Neural cell (in vitro differentiated cells): ENCODE data around the gene LSAMP.

Experiments used
- CTCF ChIP-seq: fragments of 450-650 bp; IDR thresholded peaks from 2 replicates; pipeline ENCODE4 v1.5.1; 2014; ENCODE audit warnings: antibody characterized with exemption, mild to moderate bottlenecking, moderate library complexity; ENCODE audit not compliant: poor library complexity, severe bottlenecking
- EP300 ChIP-seq: fragments of 450-650 bp; conservative IDR thresholded peaks from 2 replicates; pipeline ENCODE4 v1.6.1; 2014; ENCODE audit warnings: antibody characterized with exemption, mild to moderate bottlenecking, moderate library complexity; ENCODE audit not compliant: poor library complexity, severe bottlenecking
- EZH2 ChIP-seq: fragments of 200-600, 300-800 bp; shearing (Covaris generic), sonication (generic); IDR thresholded peaks from 2 replicates; pipeline ENCODE4 v1.6.1; 2014; ENCODE audit warnings: antibody characterized with exemption, low read length, borderline replicate concordance, mild to moderate bottlenecking; ENCODE audit not compliant: insufficient read depth, poor library complexity, severe bottlenecking
- POLR2AphosphoS5 ChIP-seq: IDR thresholded peaks from 2 replicates; pipeline ENCODE4 v1.6.1; 2012
- RAD21 ChIP-seq: fragments of 450-650 bp; conservative IDR thresholded peaks from 2 replicates; pipeline ENCODE4 v1.6.1; 2014; ENCODE audit warnings: antibody characterized with exemption, mild to moderate bottlenecking, moderate library complexity
- REST ChIP-seq: IDR thresholded peaks from 2 replicates; pipeline ENCODE4 v1.6.1; 2012; ENCODE audit warnings: borderline replicate concordance
- TAF1 ChIP-seq: IDR thresholded peaks from 2 replicates; pipeline ENCODE4 v1.6.1; 2012; ENCODE audit warnings: low read depth

GRCh38 chr3:116192464-116192863 is 252.8 kb downstream of the LSAMP start:
- TF ChIP-seq CTCF (no peak), EZH2 (no peak), POLR2AphosphoS5 (no peak), REST (no peak), EP300 (no peak), TAF1 (no peak), RAD21 (no peak)
